GM19372 (cell line): ENCODE data around the gene TMEM236.
A peak's percentile ranks its signal among the peaks of the same experiment; 100 is the strongest.

ENCODE experiments used
- ATAC-seq: cut with Tn5 transposase; IDR thresholded peaks from one replicate; pipeline ENCODE4 v1.9.1; 2021; ENCODE audit warnings: mild to moderate bottlenecking, low read depth, moderate library complexity; ENCODE audit not compliant: unreplicated experiment

The TMEM236 gene

GRCh38 chr10:17737027-17737965, 14.7 kb upstream of the TMEM236 start:
- ATAC-seq: no peak

- ATAC-seq: no peak
Measured at GRCh38 chr10:17740668-17741067, 11.3 kb upstream of the TMEM236 start.

- no peak for ATAC-seq
Measured at GRCh38 chr10:17742918-17743317, 9.1 kb upstream of the TMEM236 start.

GRCh38 chr10:17743437-17743836, 8.6 kb upstream of the TMEM236 start:
- ATAC-seq: no peak

GRCh38 chr10:17744341-17744861, 7.6 kb upstream of the TMEM236 start:
- no peak for ATAC-seq

- ATAC-seq: no peak
Measured at GRCh38 chr10:17747883-17748550, 4.0 kb upstream of the TMEM236 start.

- no peak for ATAC-seq
Measured at GRCh38 chr10:17749890-17750289, 2.1 kb upstream of the TMEM236 start.

GRCh38 chr10:17756557-17757217, 4.7 kb downstream of the TMEM236 start:
- peak; percentile 90 for ATAC-seq

GRCh38 chr10:17758200-17758599, 6.2 kb downstream of the TMEM236 start:
- ATAC-seq: no peak

GRCh38 chr10:17758896-17759295, 6.9 kb downstream of the TMEM236 start:
- no peak for ATAC-seq

GRCh38 chr10:17764142-17764541, 12.1 kb downstream of the TMEM236 start:
- ATAC-seq: no peak

GRCh38 chr10:17765602-17766001, 13.6 kb downstream of the TMEM236 start:
- no peak for ATAC-seq

- no peak for ATAC-seq
Measured at GRCh38 chr10:17766731-17767130, 14.7 kb downstream of the TMEM236 start.

- ATAC-seq: no peak
Measured at GRCh38 chr10:17768496-17768895, 16.5 kb downstream of the TMEM236 start.

- ATAC-seq: no peak
Measured at GRCh38 chr10:17768957-17769356, 17.0 kb downstream of the TMEM236 start.

GRCh38 chr10:17771017-17771416, 19.0 kb downstream of the TMEM236 start:
- ATAC-seq: no peak

- no peak for ATAC-seq
Measured at GRCh38 chr10:17779784-17780183, 27.8 kb downstream of the TMEM236 start.

GRCh38 chr10:17780727-17781126, 28.7 kb downstream of the TMEM236 start:
- ATAC-seq: no peak

- no peak for ATAC-seq
Measured at GRCh38 chr10:17781856-17782255, 29.9 kb downstream of the TMEM236 start.

GRCh38 chr10:17782921-17783665, 31.1 kb downstream of the TMEM236 start:
- no peak for ATAC-seq
